Smooth muscle cell (in vitro differentiated cells): ENCODE data around the gene FKRP. TPM values are rescaled to one million over a fixed set of nuclear protein-coding genes. Genes with fewer than 3 reads are reported as not detected.
"Not testable (repeated sequence)": the region's sequence is repeated elsewhere in the genome, so short reads cannot be mapped to it uniquely, and the experiment has no call there.

Source experiments
- DNase-seq: peaks from one replicate; lab custom pipeline; 2025; ENCODE audit not compliant: unreplicated experiment; lab: John Stamatoyannopoulos, UW
- H2AFZ ChIP-seq: fragments of 200-600 bp; sonication (generic); 2 replicates; pipeline ENCODE4 v1.6.0; 2016; ENCODE audit warnings: antibody characterized with exemption, low read depth, mild to moderate bottlenecking
- H3F3A ChIP-seq: fragments of 200-600 bp; sonication (generic); 2 replicates; pipeline ENCODE4 v1.6.0; 2017; ENCODE audit warnings: antibody characterized with exemption, low read depth
- H3K27ac ChIP-seq: fragments of 200-600 bp; sonication (generic); 2 replicates; pipeline ENCODE4 v1.5.1; 2016; ENCODE audit warnings: low read depth, mild to moderate bottlenecking
- H3K27me3 ChIP-seq: fragments of 200-600 bp; sonication (generic); 2 replicates; pipeline ENCODE4 v1.6.1; 2016; ENCODE audit warnings: low read depth, mild to moderate bottlenecking
- H3K36me3 ChIP-seq: fragments of 200-600 bp; sonication (generic); 2 replicates; pipeline ENCODE4 v1.5.1; 2016; ENCODE audit warnings: low read depth
- H3K4me1 ChIP-seq: fragments of 200-600 bp; sonication (generic); 2 replicates; pipeline ENCODE4 v1.5.1; 2016; ENCODE audit warnings: low read depth
- H3K4me2 ChIP-seq: fragments of 200-600 bp; sonication (generic); 2 replicates; pipeline ENCODE4 v1.6.0; 2016; ENCODE audit warnings: mild to moderate bottlenecking
- H3K4me3 ChIP-seq: fragments of 200-600 bp; sonication (generic); 2 replicates; pipeline ENCODE4 v1.5.1; 2016; ENCODE audit warnings: mild to moderate bottlenecking
- H3K79me2 ChIP-seq: fragments of 200-600 bp; sonication (generic); 2 replicates; pipeline ENCODE4 v1.6.0; 2016; ENCODE audit warnings: low read depth, mild to moderate bottlenecking
- H3K9ac ChIP-seq: fragments of 200-600 bp; sonication (generic); 2 replicates; pipeline ENCODE4 v1.6.0; 2016; ENCODE audit warnings: low read depth
- H3K9me3 ChIP-seq: fragments of 200-600 bp; sonication (generic); replicated peaks from 2 replicates; pipeline ENCODE4 v1.5.1; 2016; ENCODE audit warnings: low read depth
- H4K20me1 ChIP-seq: fragments of 200-600 bp; sonication (generic); 2 replicates; pipeline ENCODE4 v1.6.0; 2016; ENCODE audit warnings: low read depth
- CTCF ChIP-seq: fragments of 200-600 bp; sonication (generic); IDR thresholded peaks from 2 replicates; pipeline ENCODE4 v1.5.1; 2017; ENCODE audit warnings: borderline replicate concordance, mild to moderate bottlenecking, antibody characterized with exemption; ENCODE audit not compliant: insufficient read depth, poor library complexity, severe bottlenecking
- WGBS: methylation state at CpG from one replicate; pipeline ENCODE4 v1.1.7; 2016; ENCODE audit warnings: low lambda C conversion rate; 5-methylcytosine and 5-hydroxymethylcytosine counted together
- polyA plus RNA-seq: library from polyadenylated mRNA; unstranded; fragments of >200 nt; fragmentation: Nextera tagmentation; extraction: Ambion mirVana; gene quantifications from 2 replicates; pipeline ENCODE4 v1.2.1, GENCODE V29; 2016
- total RNA-seq: library from RNA; depleted of rRNA; stranded (reverse); fragments of >200 nt; gene quantifications from 2 replicates; pipeline ENCODE4 v1.2.3, GENCODE V29; 2014

Gene FKRP
- total and polyA plus RNA-seq, 2 experiments from 2014 or later = 18.9 to 35.2 TPM

- no peaks in the 10 kb centered on the region for H3K36me3 ChIP-seq
- H3K9ac ChIP-seq = no peak overlapping the region
- no peak overlapping the region for H3K4me3 ChIP-seq
- H3K27ac ChIP-seq = no peak overlapping the region
- TF ChIP-seq CTCF = no peak
- H3K9me3 ChIP-seq = no peaks in the 10 kb centered on the region
- no peak for DNase-seq
- peaks cover 3% of the 10 kb centered on the region for H4K20me1 ChIP-seq
- H3F3A ChIP-seq = no peaks in the 10 kb centered on the region
- H3K4me2 ChIP-seq = no peak overlapping the region
- WGBS = 84% methylated on average over 23 of the region's 25 CpGs
- H3K79me2 ChIP-seq = peaks cover 10% of the 10 kb centered on the region
- H2AFZ ChIP-seq = no peak overlapping the region
- H3K4me1 ChIP-seq = peaks cover 13% of the 10 kb centered on the region
- no peaks in the 10 kb centered on the region for H3K27me3 ChIP-seq
Measured at GRCh38 chr19:46710687-46711086, 35.2 kb upstream of the FKRP start.

DNA sequence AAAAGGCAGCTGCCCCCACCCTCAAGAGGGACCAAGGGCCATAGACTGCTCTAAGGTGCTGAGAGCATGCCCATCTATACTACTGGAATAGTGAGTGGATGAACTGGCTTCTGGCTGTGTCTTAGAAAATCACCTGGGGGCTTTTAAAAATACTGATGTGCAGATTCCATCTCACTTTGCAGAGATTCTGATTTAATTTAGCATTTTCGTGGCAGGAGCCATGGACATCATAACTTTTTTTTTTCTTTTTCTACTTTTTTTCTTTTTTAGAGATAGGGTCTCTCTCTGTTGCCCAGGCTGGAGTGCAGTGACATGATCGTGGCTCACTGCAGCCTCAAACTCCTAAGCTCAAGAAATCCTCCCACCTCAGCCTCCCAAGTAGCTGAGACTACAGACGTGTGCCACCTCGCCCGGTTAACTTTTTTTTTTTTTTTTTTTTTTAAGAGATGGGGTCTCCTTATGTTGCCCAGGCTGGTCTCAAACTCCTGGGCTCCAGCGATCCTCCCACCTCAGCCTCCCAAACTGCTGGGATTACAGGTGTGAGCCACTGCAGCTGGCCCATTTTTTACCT lies 33.0 kb upstream of the FKRP start:
- Histone ChIP-seq H3K4me1 (peaks cover 13% of the 10 kb centered on the region), H3K79me2 (peaks cover 21% of the 10 kb centered on the region)
- not testable (repeated sequence) for H3K9ac ChIP-seq, DNase-seq, H3K27ac ChIP-seq, H3K9me3 ChIP-seq, H3K27me3 ChIP-seq, H4K20me1 ChIP-seq, H2AFZ ChIP-seq, H3F3A ChIP-seq, H3K36me3 ChIP-seq, H3K4me3 ChIP-seq, H3K4me2 ChIP-seq
- 95% methylated on average over 6 of the region's 6 CpGs for whole genome bisulfite sequencing

DNA sequence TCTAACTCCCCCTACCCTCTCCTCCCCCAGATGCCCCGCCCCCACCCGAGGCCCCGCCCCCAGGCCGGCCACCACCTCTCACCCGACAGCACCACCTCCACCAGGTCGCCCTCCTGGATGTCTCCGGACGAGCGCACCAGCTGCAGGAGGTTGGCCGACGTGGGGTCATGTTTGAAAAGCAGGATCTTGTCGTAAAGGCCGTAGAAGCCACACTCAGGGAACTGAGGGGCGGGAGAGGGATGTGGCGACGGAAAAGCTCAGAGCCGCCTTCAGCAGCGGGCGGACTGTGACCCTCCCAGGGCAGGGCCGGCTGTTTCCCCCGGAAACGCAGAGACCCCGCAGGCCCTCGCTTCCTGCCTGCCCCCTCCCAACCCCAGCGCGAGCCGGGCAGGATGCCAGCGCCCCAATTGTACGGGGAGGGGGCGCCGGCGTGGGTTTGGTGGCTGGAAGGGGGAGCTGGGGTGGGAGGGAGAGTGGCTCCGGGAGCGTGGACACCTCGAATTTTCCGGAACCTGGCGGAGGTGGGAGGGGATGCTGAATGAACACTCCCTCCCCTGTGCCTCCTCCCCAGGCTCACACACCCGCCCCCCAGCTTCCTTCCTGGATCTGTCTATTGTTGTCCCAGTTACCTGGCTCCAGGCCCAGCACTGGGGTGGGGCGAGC lies 31.9 kb upstream of the FKRP start:
- no peak for TF ChIP-seq CTCF
- Histone ChIP-seq H3K4me1 (peaks cover 13% of the 10 kb centered on the region), H3K27ac (peak overlapping the region; percentile 31), H4K20me1 (peaks cover 3% of the 10 kb centered on the region), H3K4me2 (peak overlapping the region; percentile 98), H3F3A (peaks cover 9% of the 10 kb centered on the region), H3K9ac (peak overlapping the region; percentile 66), H3K79me2 (peaks cover 21% of the 10 kb centered on the region), H3K9me3 (no peaks in the 10 kb centered on the region), H2AFZ (peak overlapping the region; percentile 66), H3K36me3 (no peaks in the 10 kb centered on the region), H3K27me3 (no peaks in the 10 kb centered on the region), H3K4me3 (peak overlapping the region; percentile 94)
- DNase-seq = no peak
- 6% methylated on average over 25 of the region's 39 CpGs for WGBS

DNA sequence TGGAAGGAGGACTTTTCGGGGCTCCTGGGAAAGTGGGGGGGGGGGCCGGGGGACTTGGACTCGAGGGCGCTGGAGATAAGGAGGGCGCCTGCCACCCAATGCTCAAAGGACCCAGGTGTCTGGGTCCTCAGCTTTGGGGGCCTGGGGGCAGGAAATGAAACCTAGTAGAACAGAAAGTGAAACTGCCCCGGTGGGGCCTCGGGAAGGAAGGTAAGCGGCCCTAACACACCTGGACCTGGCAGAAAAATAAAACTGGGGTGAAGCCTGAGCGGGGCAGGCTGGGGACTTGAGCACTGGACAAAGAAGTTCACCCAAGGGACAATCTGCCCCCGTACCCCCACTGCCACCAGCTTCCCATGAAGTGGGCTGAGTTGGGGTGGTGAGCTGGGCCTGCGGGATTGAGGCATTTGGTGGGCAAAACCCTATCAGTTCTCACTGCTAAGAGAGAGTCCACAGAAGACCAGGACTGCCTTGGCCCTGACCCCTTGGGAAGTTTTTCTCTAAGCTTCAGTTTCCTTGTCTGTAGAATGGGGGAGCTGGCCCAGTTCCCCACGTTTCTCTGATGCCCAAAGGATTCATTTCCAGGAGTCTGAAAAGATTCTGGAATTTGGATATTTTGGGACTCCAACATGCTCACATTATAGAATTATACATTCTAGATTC lies 31.3 kb upstream of the FKRP start:
- peaks cover 3% of the 10 kb centered on the region for H4K20me1 ChIP-seq
- no peaks in the 10 kb centered on the region for H3K36me3 ChIP-seq
- H3K4me2 ChIP-seq = peak overlapping the region; percentile 98
- H3K27me3 ChIP-seq = no peaks in the 10 kb centered on the region
- DNase-seq = no peak
- H3K4me1 ChIP-seq = peaks cover 13% of the 10 kb centered on the region
- H3K9me3 ChIP-seq = no peaks in the 10 kb centered on the region
- H3F3A ChIP-seq = peaks cover 9% of the 10 kb centered on the region
- H3K9ac ChIP-seq = peak overlapping the region; percentile 66
- no peak for TF ChIP-seq CTCF
- whole genome bisulfite sequencing = 18% methylated on average over 12 of the region's 12 CpGs
- peak overlapping the region; percentile 66 for H2AFZ ChIP-seq
- peaks cover 21% of the 10 kb centered on the region for H3K79me2 ChIP-seq
- H3K4me3 ChIP-seq = peak overlapping the region; percentile 94
- peak overlapping the region; percentile 31 for H3K27ac ChIP-seq
